Gastrocnemius medialis (tissue), 4 donors: ENCODE measurements around the gene ZRANB3.

Experiments used
- CTCF ChIP-seq, 5 experiments: fragments of 450-650 bp in 3 of 5; fragments of 200-600 bp in 2 of 5; sonication (generic) in 2 of 5; IDR thresholded peaks in 4 of 5; conservative IDR thresholded peaks in 1 of 5; 1 replicate in 4 of 5; 2 replicates in 1 of 5; pipeline ENCODE4 v1.5.1; 2016 to 2019; ENCODE audit warnings: antibody characterized with exemption in 5 of 5, mild to moderate bottlenecking in 3 of 5, moderate library complexity in 3 of 5
- POLR2A ChIP-seq, 2 donors: fragments of 450-650 bp; IDR thresholded peaks; one replicate each; pipeline ENCODE4 v1.6.1; 2017; ENCODE audit warnings: antibody characterized with exemption in 2 of 2, mild to moderate bottlenecking in 2 of 2, moderate library complexity in 2 of 2

- TF ChIP-seq CTCF (IDR thresholded peaks at IDR 0.05 in 4 of 5, conservative IDR thresholded peaks at IDR 0.05 in 1 of 5) (no peak), POLR2A (IDR thresholded peaks at IDR 0.05) (no peak)
These were observed 318.3 kb downstream of the ZRANB3 start for GRCh38 chr2:135212757-135213156.
